SK-N-SH (cell line): ENCODE data around the gene SLC7A14.

ENCODE experiments used
- RCOR1 ChIP-seq: fragments of 150-350 bp; IDR thresholded peaks from 2 replicates; pipeline ENCODE4 v1.6.1; 2017; ENCODE audit warnings: antibody characterized with exemption, low read length
- TF ChIP-seq, protein P1 (sequence below): fragments of 200-600 bp; sonication (generic); IDR thresholded peaks from 2 replicates; pipeline ENCODE4 v1.6.1; 2017; ENCODE audit warnings: antibody characterized with exemption, mild to moderate bottlenecking, moderate library complexity

DNA sequence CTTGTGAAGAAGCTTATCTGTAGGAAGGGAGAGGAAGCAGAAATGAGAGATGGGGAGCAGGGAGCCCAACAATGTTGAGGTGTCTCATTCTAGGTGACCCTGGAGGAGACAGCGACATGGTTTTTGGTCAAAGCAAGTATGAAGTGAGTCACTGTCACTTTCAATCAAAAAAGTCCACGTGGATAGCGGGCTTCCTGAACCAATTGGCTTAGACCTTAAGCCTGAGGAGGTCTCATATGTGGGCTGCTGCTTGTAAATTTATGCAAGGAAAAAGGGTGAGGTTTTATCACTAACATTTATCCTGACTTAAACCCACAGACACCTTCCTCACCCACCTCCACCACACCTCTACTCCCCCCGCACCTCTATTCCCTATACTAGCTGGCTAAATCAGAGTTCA, 144.5 kb downstream of the SLC7A14 start:
- TF ChIP-seq, protein P1, sequence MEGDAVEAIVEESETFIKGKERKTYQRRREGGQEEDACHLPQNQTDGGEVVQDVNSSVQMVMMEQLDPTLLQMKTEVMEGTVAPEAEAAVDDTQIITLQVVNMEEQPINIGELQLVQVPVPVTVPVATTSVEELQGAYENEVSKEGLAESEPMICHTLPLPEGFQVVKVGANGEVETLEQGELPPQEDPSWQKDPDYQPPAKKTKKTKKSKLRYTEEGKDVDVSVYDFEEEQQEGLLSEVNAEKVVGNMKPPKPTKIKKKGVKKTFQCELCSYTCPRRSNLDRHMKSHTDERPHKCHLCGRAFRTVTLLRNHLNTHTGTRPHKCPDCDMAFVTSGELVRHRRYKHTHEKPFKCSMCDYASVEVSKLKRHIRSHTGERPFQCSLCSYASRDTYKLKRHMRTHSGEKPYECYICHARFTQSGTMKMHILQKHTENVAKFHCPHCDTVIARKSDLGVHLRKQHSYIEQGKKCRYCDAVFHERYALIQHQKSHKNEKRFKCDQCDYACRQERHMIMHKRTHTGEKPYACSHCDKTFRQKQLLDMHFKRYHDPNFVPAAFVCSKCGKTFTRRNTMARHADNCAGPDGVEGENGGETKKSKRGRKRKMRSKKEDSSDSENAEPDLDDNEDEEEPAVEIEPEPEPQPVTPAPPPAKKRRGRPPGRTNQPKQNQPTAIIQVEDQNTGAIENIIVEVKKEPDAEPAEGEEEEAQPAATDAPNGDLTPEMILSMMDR, result no peak
- no peak for TF ChIP-seq RCOR1
